DOHH2 (cell line): ENCODE data around the gene SLC12A8.

Source experiments
- H3F3A ChIP-seq: fragments of 200-600 bp; sonication (generic), shearing (Covaris generic); 2 replicates; pipeline ENCODE4 v1.6.0; 2016; ENCODE audit warnings: antibody characterized with exemption, mild to moderate bottlenecking; ENCODE audit not compliant: control insufficient read depth, insufficient read depth
- H3K27ac ChIP-seq: fragments of 200-600 bp; sonication (generic); 2 replicates; pipeline ENCODE4 v1.5.1; 2014; ENCODE audit warnings: low read depth, mild to moderate bottlenecking, low read length, moderate library complexity
- H3K27me3 ChIP-seq: fragments of 200-600 bp; sonication (generic); 2 replicates; pipeline ENCODE4 v1.6.1; 2014; ENCODE audit warnings: mild to moderate bottlenecking, low read length, mixed read lengths; ENCODE audit not compliant: control insufficient read depth
- H3K36me3 ChIP-seq: fragments of 200-600 bp; sonication (generic); 2 replicates; pipeline ENCODE4 v1.6.1; 2014; ENCODE audit warnings: mild to moderate bottlenecking, low read length, moderate library complexity, mixed read lengths; ENCODE audit not compliant: control insufficient read depth
- H3K4me1 ChIP-seq: fragments of 200-600 bp; sonication (generic); 2 replicates; pipeline ENCODE4 v1.6.1; 2014; ENCODE audit warnings: mild to moderate bottlenecking, low read length, mixed read lengths; ENCODE audit not compliant: control insufficient read depth
- H3K4me2 ChIP-seq: fragments of 200-600 bp; sonication (generic); 2 replicates; pipeline ENCODE4 v1.6.0; 2014; ENCODE audit warnings: mild to moderate bottlenecking, low read length, moderate library complexity
- H3K4me3 ChIP-seq: fragments of 200-600 bp; sonication (generic); 2 replicates; pipeline ENCODE4 v1.5.1; 2014; ENCODE audit warnings: mild to moderate bottlenecking, low read length, mixed read lengths
- H3K79me2 ChIP-seq: fragments of 200-600 bp; sonication (generic); 2 replicates; pipeline ENCODE4 v1.6.1; 2014; ENCODE audit warnings: mild to moderate bottlenecking, low read length, mixed read lengths; ENCODE audit not compliant: control insufficient read depth
- H3K9me2 ChIP-seq: fragments of 200-600 bp; sonication (generic); replicated peaks from 2 replicates; pipeline ENCODE4 v1.6.1; 2014; ENCODE audit warnings: mild to moderate bottlenecking, low read length, mixed read lengths; ENCODE audit not compliant: control insufficient read depth
- H3K9me3 ChIP-seq: fragments of 200-600 bp; sonication (generic); 2 replicates; pipeline ENCODE4 v1.6.1; 2014; ENCODE audit warnings: antibody characterized with exemption, low read length, mixed read lengths; ENCODE audit not compliant: control insufficient read depth, insufficient read depth
- H4K20me1 ChIP-seq: fragments of 200-600 bp; sonication (generic); 2 replicates; pipeline ENCODE4 v1.6.0; 2014; ENCODE audit warnings: low read depth, mild to moderate bottlenecking, antibody characterized with exemption, low read length, moderate library complexity; ENCODE audit not compliant: control insufficient read depth, insufficient read depth
- EZH2phosphoT487 ChIP-seq: fragments of 200-600 bp; sonication (generic); IDR thresholded peaks from 2 replicates; pipeline ENCODE4 v1.6.1; 2017; ENCODE audit warnings: borderline replicate concordance, mild to moderate bottlenecking, antibody characterized with exemption, low read length, moderate library complexity, mixed read lengths
- TF ChIP-seq, protein P1 (sequence below): fragments of 200-600 bp; sonication (generic); IDR thresholded peaks from one replicate; pipeline ENCODE4 v1.5.1; 2014; ENCODE audit warnings: antibody characterized with exemption, mild to moderate bottlenecking, low read depth, low read length; ENCODE audit not compliant: poor library complexity, severe bottlenecking

Gene SLC12A8

DNA sequence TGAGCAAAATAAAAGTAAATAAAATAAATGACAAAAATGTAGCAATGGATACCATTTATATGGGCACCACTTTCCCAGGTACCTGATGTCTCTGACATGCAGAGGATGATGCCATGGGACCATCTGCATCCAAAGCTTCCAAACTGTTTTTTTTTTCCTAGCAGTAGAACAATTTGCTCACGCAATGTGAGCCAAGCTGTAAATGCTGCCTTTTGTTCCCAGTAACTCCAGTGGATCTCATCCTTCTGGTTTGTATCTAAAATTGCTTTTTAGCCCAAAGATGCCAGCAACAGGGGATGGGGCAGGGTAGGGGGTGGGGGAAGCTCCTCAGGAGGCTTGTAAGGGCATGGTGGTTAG is 32.7 kb downstream of the SLC12A8 start:
- Histone ChIP-seq H3K9me3 (no peaks in the 10 kb centered on the region), H3K27me3 (no peaks in the 10 kb centered on the region), H3K27ac (no peak overlapping the region), H3K9me2 (no peaks in the 10 kb centered on the region), H3K4me1 (no peaks in the 10 kb centered on the region), H3K36me3 (no peaks in the 10 kb centered on the region), H3K4me2 (no peak overlapping the region), H3F3A (no peaks in the 10 kb centered on the region), H3K79me2 (no peaks in the 10 kb centered on the region), H4K20me1 (no peaks in the 10 kb centered on the region), H3K4me3 (no peak overlapping the region)
- TF ChIP-seq EZH2phosphoT487: no peak
- TF ChIP-seq, protein P1, sequence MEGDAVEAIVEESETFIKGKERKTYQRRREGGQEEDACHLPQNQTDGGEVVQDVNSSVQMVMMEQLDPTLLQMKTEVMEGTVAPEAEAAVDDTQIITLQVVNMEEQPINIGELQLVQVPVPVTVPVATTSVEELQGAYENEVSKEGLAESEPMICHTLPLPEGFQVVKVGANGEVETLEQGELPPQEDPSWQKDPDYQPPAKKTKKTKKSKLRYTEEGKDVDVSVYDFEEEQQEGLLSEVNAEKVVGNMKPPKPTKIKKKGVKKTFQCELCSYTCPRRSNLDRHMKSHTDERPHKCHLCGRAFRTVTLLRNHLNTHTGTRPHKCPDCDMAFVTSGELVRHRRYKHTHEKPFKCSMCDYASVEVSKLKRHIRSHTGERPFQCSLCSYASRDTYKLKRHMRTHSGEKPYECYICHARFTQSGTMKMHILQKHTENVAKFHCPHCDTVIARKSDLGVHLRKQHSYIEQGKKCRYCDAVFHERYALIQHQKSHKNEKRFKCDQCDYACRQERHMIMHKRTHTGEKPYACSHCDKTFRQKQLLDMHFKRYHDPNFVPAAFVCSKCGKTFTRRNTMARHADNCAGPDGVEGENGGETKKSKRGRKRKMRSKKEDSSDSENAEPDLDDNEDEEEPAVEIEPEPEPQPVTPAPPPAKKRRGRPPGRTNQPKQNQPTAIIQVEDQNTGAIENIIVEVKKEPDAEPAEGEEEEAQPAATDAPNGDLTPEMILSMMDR: no peak

DNA sequence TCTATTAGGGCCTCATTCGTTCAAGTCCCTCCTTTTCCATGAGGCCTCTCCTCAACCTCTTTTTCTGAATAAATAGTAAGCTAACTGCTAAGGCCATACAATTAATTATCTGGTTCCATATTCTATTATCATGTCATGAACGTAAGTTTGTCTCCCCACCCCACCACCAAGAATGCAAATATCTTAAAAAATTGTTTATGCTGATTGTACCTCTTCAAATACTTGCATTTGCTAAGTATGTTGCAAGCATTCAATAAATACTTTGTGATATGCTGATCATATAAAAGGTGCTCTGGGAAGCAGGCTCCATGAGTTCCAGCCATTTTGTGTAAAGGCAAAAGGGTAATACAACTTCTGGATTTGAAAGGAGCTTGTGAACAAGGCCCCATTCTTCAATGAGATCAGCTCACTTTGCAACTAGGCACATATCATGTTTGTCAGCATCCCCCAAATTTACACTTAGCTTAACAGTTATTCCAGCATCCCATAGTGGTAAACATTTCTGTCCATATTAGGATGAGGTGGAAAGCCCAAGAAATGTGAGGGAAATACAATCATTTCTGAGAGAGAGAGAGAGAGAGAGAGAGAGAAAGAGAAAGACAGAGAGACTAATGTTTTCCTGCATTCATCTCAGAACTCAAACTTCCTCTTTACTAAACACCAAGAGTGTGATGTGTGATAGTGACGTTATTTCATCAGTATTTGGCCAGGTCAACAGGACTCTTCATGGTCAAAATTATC is 33.2 kb downstream of the SLC12A8 start:
- no peaks in the 10 kb centered on the region for H4K20me1 ChIP-seq
- no peaks in the 10 kb centered on the region for H3K9me3 ChIP-seq
- H3K4me3 ChIP-seq: no peak overlapping the region
- H3K27me3 ChIP-seq: no peaks in the 10 kb centered on the region
- no peaks in the 10 kb centered on the region for H3F3A ChIP-seq
- H3K4me1 ChIP-seq: no peaks in the 10 kb centered on the region
- H3K79me2 ChIP-seq: no peaks in the 10 kb centered on the region
- no peak for TF ChIP-seq EZH2phosphoT487
- TF ChIP-seq, protein P1: no peak
- H3K27ac ChIP-seq: no peak overlapping the region
- no peak overlapping the region for H3K4me2 ChIP-seq
- H3K36me3 ChIP-seq: no peaks in the 10 kb centered on the region
- no peaks in the 10 kb centered on the region for H3K9me2 ChIP-seq

DNA sequence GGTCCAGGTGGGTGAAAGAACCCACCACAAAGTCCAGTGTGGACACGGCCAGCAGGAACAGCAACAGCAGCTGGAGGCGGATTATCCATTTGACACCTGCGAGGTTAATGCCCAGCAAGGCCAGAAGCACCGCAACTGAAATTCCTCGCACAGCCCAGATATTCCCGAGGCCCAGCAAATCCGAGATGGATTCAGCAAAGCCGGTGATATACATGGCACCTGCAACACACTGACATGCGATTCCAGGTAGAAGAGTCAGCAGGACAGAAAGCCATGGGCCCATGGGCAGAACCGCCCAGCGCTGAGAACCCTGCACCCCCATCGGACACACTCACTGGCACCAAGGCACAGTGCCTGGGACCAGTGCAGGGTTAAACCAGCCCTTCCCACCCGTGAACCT is 34.8 kb downstream of the SLC12A8 start:
- no peak for TF ChIP-seq EZH2phosphoT487
- TF ChIP-seq, protein P1: no peak
- Histone ChIP-seq H3F3A (no peaks in the 10 kb centered on the region), H3K27me3 (no peaks in the 10 kb centered on the region), H3K9me3 (no peaks in the 10 kb centered on the region), H3K27ac (no peak overlapping the region), H3K36me3 (no peaks in the 10 kb centered on the region), H3K4me1 (no peaks in the 10 kb centered on the region), H4K20me1 (no peaks in the 10 kb centered on the region), H3K9me2 (no peaks in the 10 kb centered on the region), H3K79me2 (no peaks in the 10 kb centered on the region), H3K4me2 (no peak overlapping the region), H3K4me3 (no peak overlapping the region)
